ENCODE data around the gene DYNLT4.

Gene DYNLT4

GRCh38 chr1:44757420-44757819 lies 49.7 kb downstream of the DYNLT4 start:
- DNase-seq (ENCODE audit: low read depth): no peak
